Upper lobe of right lung (tissue), 1 donor: Measurements from ENCODE around the gene APOB. TPM values are rescaled to one million over a fixed set of nuclear protein-coding genes. Genes with fewer than 3 reads are reported as not detected.

Experiments used
- ATAC-seq: fragments of 200-7000 bp; cut with Tn5 transposase; one replicate; pipeline ENCODE4 v1.9.1; 2020; ENCODE audit warnings: mild to moderate bottlenecking, moderate library complexity
- DNase-seq: peaks from one replicate; pipeline ENCODE4 v3.0.0-alpha.2; 2020
- H3K27ac ChIP-seq: fragments of 200-600 bp; one replicate; pipeline ENCODE4 v1.8.0; 2022
- H3K27me3 ChIP-seq: fragments of 200-600 bp; one replicate; pipeline ENCODE4 v1.8.0; 2022; ENCODE audit warnings: mild to moderate bottlenecking
- H3K36me3 ChIP-seq: fragments of 200-600 bp; one replicate; pipeline ENCODE4 v1.8.0; 2022
- H3K4me1 ChIP-seq: fragments of 200-600 bp; one replicate; pipeline ENCODE4 v1.8.0; 2022
- H3K4me3 ChIP-seq: fragments of 200-600 bp; one replicate; pipeline ENCODE4 v1.8.0; 2022; ENCODE audit warnings: mild to moderate bottlenecking
- H3K9me3 ChIP-seq: fragments of 200-600 bp; one replicate; pipeline ENCODE4 v1.8.0; 2022
- CTCF ChIP-seq: fragments of 200-600 bp; IDR thresholded peaks from one replicate; pipeline ENCODE4 v1.8.0; 2022; ENCODE audit warnings: antibody characterized with exemption
- intact Hi-C: fragments of 100-400 bp; cut with DNase I; formaldehyde crosslinking; loops from one replicate; pipeline ENCODE4 v1.11.0; 2022
- total RNA-seq: library from RNA; stranded (reverse); fragmentation: NEBNext Ultra II Directional; extraction: Animal tissue kit (Norgen Biotek cat#: 25700); gene quantifications from one replicate; pipeline ENCODE4 v1.2.1, GENCODE V29; 2021
- donor health status: DM: no; HTN: yes; CAD: no; lungs with severe emphysema.

Gene APOB
- total RNA-seq, 1 donor from 2014 or later: 0.49 TPM

- intact Hi-C loops: loop anchor here (5.0 kb wide), 1 partner anchor 300 kb away; no protein-coding TSS in a partner anchor
- H3K27ac ChIP-seq: no peak overlapping the region
- ATAC-seq: no peak
- DNase-seq: no peak
- no peaks in the 10 kb centered on the region for H3K4me1 ChIP-seq
- H3K36me3 ChIP-seq: no peaks in the 10 kb centered on the region
- H3K4me3 ChIP-seq: no peak overlapping the region
- H3K9me3 ChIP-seq: no peaks in the 10 kb centered on the region
- H3K27me3 ChIP-seq: peaks cover 8% of the 10 kb centered on the region
- no peak for TF ChIP-seq CTCF
Observed at GRCh38 chr2:20961858-20962257, 82.0 kb downstream of the APOB start.

- Histone ChIP-seq H3K36me3 (no peaks in the 10 kb centered on the region), H3K27ac (no peak overlapping the region), H3K4me1 (no peaks in the 10 kb centered on the region), H3K27me3 (peaks cover 8% of the 10 kb centered on the region), H3K4me3 (no peak overlapping the region), H3K9me3 (no peaks in the 10 kb centered on the region)
- intact Hi-C loops: loop anchor here (5.0 kb wide), 1 partner anchor 298 kb away; no protein-coding TSS in a partner anchor
- no peak for TF ChIP-seq CTCF
- DNase-seq: no peak
- no peak for ATAC-seq
Observed at GRCh38 chr2:20960003-20960402, 83.9 kb downstream of the APOB start.

- no peaks in the 10 kb centered on the region for H3K4me1 ChIP-seq
- intact Hi-C loops: no loop called here
- no peak for TF ChIP-seq CTCF
- H3K4me3 ChIP-seq: no peak overlapping the region
- peaks cover 8% of the 10 kb centered on the region for H3K27me3 ChIP-seq
- DNase-seq (no peak), ATAC-seq (no peak)
- H3K27ac ChIP-seq: no peak overlapping the region
- H3K36me3 ChIP-seq: no peaks in the 10 kb centered on the region
- no peaks in the 10 kb centered on the region for H3K9me3 ChIP-seq
Observed at GRCh38 chr2:20959252-20959651, 84.6 kb downstream of the APOB start.

- no peak for ATAC-seq
- no peak overlapping the region for H3K4me3 ChIP-seq
- H3K27me3 ChIP-seq: peaks cover 8% of the 10 kb centered on the region
- intact Hi-C loops: no loop called here
- no peaks in the 10 kb centered on the region for H3K9me3 ChIP-seq
- H3K27ac ChIP-seq: no peak overlapping the region
- H3K4me1 ChIP-seq: no peaks in the 10 kb centered on the region
- no peak for TF ChIP-seq CTCF
- DNase-seq: no peak
- no peaks in the 10 kb centered on the region for H3K36me3 ChIP-seq
Observed at GRCh38 chr2:20957788-20958525, 85.9 kb downstream of the APOB start.

GRCh38 chr2:20955277-20956026 lies 88.4 kb downstream of the APOB start:
- DNase-seq (no peak), ATAC-seq (no peak)
- H3K27me3 ChIP-seq: peaks cover 8% of the 10 kb centered on the region
- intact Hi-C loops: no loop called here
- H3K36me3 ChIP-seq: no peaks in the 10 kb centered on the region
- H3K4me3 ChIP-seq: no peak overlapping the region
- TF ChIP-seq CTCF: no peak
- no peak overlapping the region for H3K27ac ChIP-seq
- H3K4me1 ChIP-seq: no peaks in the 10 kb centered on the region
- no peaks in the 10 kb centered on the region for H3K9me3 ChIP-seq
